K562 (cell line): Measurements from ENCODE around the gene SLC22A24.

Experiments used
- CHD4 ChIP-seq: fragments of 200-600 bp; sonication (generic); IDR thresholded peaks from 3 replicates; pipeline ENCODE4 v1.6.1; 2012; ENCODE audit warnings: low read depth, mild to moderate bottlenecking, mixed read lengths, low read length, inconsistent platforms; ENCODE audit not compliant: insufficient read depth, insufficient replicate concordance, poor library complexity, severe bottlenecking
- CREM ChIP-seq: IDR thresholded peaks from 2 replicates; pipeline ENCODE4 v1.6.1; 2014; ENCODE audit warnings: antibody characterized with exemption, low read depth
- CTBP1 ChIP-seq: fragments of 450-650 bp; IDR thresholded peaks from 2 replicates; pipeline ENCODE4 v1.6.1; 2016; ENCODE audit warnings: borderline replicate concordance
- ETV6 ChIP-seq, 3 experiments: fragments of 150-350 bp in 1 of 3; sonication (generic) in 1 of 3; formaldehyde crosslinking in 1 of 3; IDR thresholded peaks; 2 replicates each; pipeline versions ENCODE4 v1.6.1 to v1.8.0; 2014 to 2022; ENCODE audit warnings: borderline replicate concordance in 2 of 3, low read depth in 2 of 3, antibody characterized with exemption in 1 of 3, low read length in 1 of 3, mild to moderate bottlenecking in 1 of 3, missing genetic modification reagents in 1 of 3
- EZH2 ChIP-seq: IDR thresholded peaks from 2 replicates; pipeline ENCODE4 v1.6.1; 2012; ENCODE audit warnings: low read depth, mild to moderate bottlenecking, inconsistent platforms, low read length, borderline replicate concordance
- FOXA3 ChIP-seq, 2 experiments: fragments of 450-650 bp in 1 of 2; sonication (generic) in 1 of 2; formaldehyde crosslinking; IDR thresholded peaks in 1 of 2; conservative IDR thresholded peaks in 1 of 2; 2 replicates each; pipeline versions ENCODE4 v1.4.0 to v1.8.0; 2020 to 2022; ENCODE audit warnings: mild to moderate bottlenecking in 2 of 2, missing genetic modification reagents in 1 of 2
- GTF2E2 ChIP-seq: fragments of 200-800 bp; sonication (Bioruptor generic); IDR thresholded peaks from 2 replicates; pipeline ENCODE4 v1.6.1; 2016; ENCODE audit warnings: missing genetic modification characterization, missing compliant biosample characterization
- PHTF2 ChIP-seq: fragments of 250-450 bp; sonication (Bioruptor Pico); IDR thresholded peaks from 2 replicates; pipeline ENCODE4 v1.5.0; 2021; ENCODE audit warnings: mild to moderate bottlenecking
- POLR2A ChIP-seq: fragments of 450-650 bp; conservative IDR thresholded peaks from 2 replicates; pipeline ENCODE4 v1.6.1; 2016
- POLR2AphosphoS2 ChIP-seq: IDR thresholded peaks from 2 replicates; pipeline ENCODE4 v1.6.1; 2012; ENCODE audit warnings: low read length, improper control_type of control experiment
- RFX5 ChIP-seq: IDR thresholded peaks from 2 replicates; pipeline ENCODE4 v1.6.1; 2011; ENCODE audit warnings: low read depth, mild to moderate bottlenecking, improper control_type of control experiment, low read length
- SRSF9 ChIP-seq: fragments of 200-400 bp; formaldehyde crosslinking; IDR thresholded peaks from 2 replicates; pipeline ENCODE4 v1.6.1; 2017; ENCODE audit warnings: low read depth, low read length, borderline replicate concordance
- THAP7 ChIP-seq: fragments of 250-450 bp; sonication (Bioruptor Pico); IDR thresholded peaks from 2 replicates; pipeline ENCODE4 v1.5.0; 2021
- ZNF780A ChIP-seq: fragments of 250-450 bp; sonication (Bioruptor Pico); IDR thresholded peaks from 2 replicates; pipeline ENCODE4 v1.5.0; 2021; ENCODE audit warnings: mild to moderate bottlenecking

GRCh38 chr11:63179432-63180041 lies 35.5 kb upstream of the SLC22A24 start:
- TF ChIP-seq CREM, result no peak
- TF ChIP-seq RFX5, result no peak
- TF ChIP-seq PHTF2 (CRISPR knock-in tag), result no peak
- TF ChIP-seq ETV6 (IDR thresholded peaks at IDR 0.05; ENCODE audit: borderline replicate concordance in 1 of 2, low read depth in 2 of 2, low read length in 1 of 2), result no peak
- TF ChIP-seq ETV6 (CRISPR knock-in tag; IDR thresholded peaks at IDR 0.05; ENCODE audit: borderline replicate concordance), result no peak
- TF ChIP-seq CHD4, result no peak
- TF ChIP-seq POLR2AphosphoS2, result no peak
- no peak for TF ChIP-seq FOXA3 (CRISPR knock-in tag; conservative IDR thresholded peaks at IDR 0.05 in 1 of 2, IDR thresholded peaks at IDR 0.05 in 1 of 2)
- no peak for TF ChIP-seq GTF2E2 (tag)
- TF ChIP-seq POLR2A, result no peak
- no peak for TF ChIP-seq CTBP1
- TF ChIP-seq EZH2, result no peak
- TF ChIP-seq SRSF9, result no peak
- no peak for TF ChIP-seq ZNF780A (CRISPR knock-in tag)
- TF ChIP-seq THAP7 (CRISPR knock-in tag), result no peak
